ENCODE results near the gene ELOVL3.
"Not testable (repeated sequence)": the region's sequence is repeated elsewhere in the genome, so short reads cannot be mapped to it uniquely, and the experiment has no call there.

DNA sequence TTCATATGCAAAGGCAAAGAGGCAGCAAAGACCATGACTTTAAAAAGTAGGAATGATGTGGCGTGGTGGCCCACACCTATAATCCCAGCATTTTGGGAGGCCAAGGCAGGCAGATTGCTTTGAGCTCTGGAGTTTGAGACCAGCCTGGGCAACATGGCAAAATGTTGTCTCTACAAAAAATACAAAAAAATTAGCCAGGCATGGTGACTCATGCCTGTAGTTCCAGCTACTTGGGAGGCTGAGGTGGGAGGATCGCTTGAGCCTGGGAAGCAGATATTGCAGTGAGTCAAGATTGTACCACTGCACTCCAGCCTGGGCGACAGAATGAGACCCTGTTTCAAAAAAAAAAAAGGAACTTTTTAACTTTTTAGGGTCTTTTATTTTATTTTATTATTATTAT is 26.4 kb downstream of the ELOVL3 start:
- TF ChIP-seq CTCF, POLR2A, EP300 (IDR thresholded peaks at IDR 0.05): not testable (repeated sequence)
